Ovary (tissue), 9 donors: ENCODE measurements around the gene COBL. TPM values are rescaled to one million over a fixed set of nuclear protein-coding genes. Genes with fewer than 3 reads are reported as not detected.

Source experiments
- DNase-seq, 5 donors: peaks; one replicate each; pipeline ENCODE4 v3.0.0-alpha.2; 2019 to 2020
- H3K27ac ChIP-seq, 2 donors: fragments of 200-600 bp; one replicate each; pipeline versions ENCODE4 v1.5.1 to v1.8.0; 2019 to 2022
- H3K27me3 ChIP-seq: fragments of 200-600 bp; one replicate; pipeline ENCODE4 v1.8.0; 2022
- H3K36me3 ChIP-seq: fragments of 200-600 bp; sonication (generic); one replicate; pipeline ENCODE4 v1.5.1; 2019
- H3K4me1 ChIP-seq: one replicate; pipeline ENCODE4 v1.8.1; 2013; ENCODE audit warnings: mild to moderate bottlenecking, moderate library complexity; ENCODE audit not compliant: insufficient read depth
- H3K4me3 ChIP-seq: fragments of 200-600 bp; sonication (generic); one replicate; pipeline ENCODE4 v1.5.1; 2017
- H3K9me3 ChIP-seq, 2 donors: fragments of 200-600 bp in 1 of 2; sonication (generic) in 1 of 2; one replicate each; pipeline versions ENCODE4 v1.5.1 to v1.8.1; 2013 to 2019; ENCODE audit warnings: mild to moderate bottlenecking in 1 of 2, moderate library complexity in 1 of 2
- CTCF ChIP-seq, 3 donors: fragments of 450-650 bp in 2 of 3; fragments of 200-600 bp in 1 of 3; IDR thresholded peaks; one replicate each; pipeline versions ENCODE4 v1.5.1 to v1.8.0; 2016 to 2022; ENCODE audit warnings: antibody characterized with exemption in 3 of 3, mild to moderate bottlenecking in 1 of 3
- EP300 ChIP-seq: sonication (generic); formaldehyde crosslinking; IDR thresholded peaks from one replicate; pipeline ENCODE4 v1.6.1; 2017; ENCODE audit warnings: antibody characterized with exemption
- POLR2A ChIP-seq: fragments of 450-650 bp; IDR thresholded peaks from one replicate; pipeline ENCODE4 v1.6.1; 2017; ENCODE audit warnings: antibody characterized with exemption, mild to moderate bottlenecking, moderate library complexity
- WGBS, 3 donors: extraction: QIAGEN DNeasy Blood & Tissue Kit in 1 of 3; methylation state at CpG; one replicate each; pipeline versions ENCODE4 v1.1.5 to v1.1.7; 2013 to 2017; 5-methylcytosine and 5-hydroxymethylcytosine counted together
- intact Hi-C, 4 donors: fragments of 100-400 bp; cut with DNase I; formaldehyde crosslinking; loops; one replicate each; pipeline versions ENCODE4 v1.11.0 to v1.15.1; 2022 to 2023
- polyA plus RNA-seq, 2 donors: library from polyadenylated mRNA; stranded (reverse); fragments of 200-250 nt in 1 of 2; fragments of 350-450 nt in 1 of 2; fragmentation: Illumina TruSeq in 1 of 2; extraction: RNeasy Lipid Tissue Mini Kit (QIAGEN cat#74804) in 1 of 2; gene quantifications; one replicate each; pipeline ENCODE4 v1.2.3, GENCODE V29; 2013 to 2014
- total RNA-seq, 7 donors: library from RNA; depleted of rRNA in 2 of 7; stranded (reverse); fragments of >200 nt in 2 of 7; fragmentation: NEBNext Ultra II Directional in 3 of 7; extraction: Animal tissue kit (Norgen Biotek cat#: 25700) in 3 of 7; gene quantifications; one replicate each; pipeline versions ENCODE4 v1.1.0 to v1.2.4, GENCODE V29; 2016 to 2023
- donor health status: DM: no; HTN: no; CAD: no; lungs with moderate emphysema.
- donor health status: DM: no; HTN: no; CAD: no.
- donor health status: Bipolar disorder and iron deficiency.
- donor health status: DM: yes; HTN: yes; CAD: no.
- donor health status: DM: no; HTN: no; CAD: no.
- donor health status: DM: yes; HTN: yes; CAD: no.

COBL gene
- total and polyA plus RNA-seq, 9 donors = 0.87 to 33.4 (median 3.9) TPM

DNA sequence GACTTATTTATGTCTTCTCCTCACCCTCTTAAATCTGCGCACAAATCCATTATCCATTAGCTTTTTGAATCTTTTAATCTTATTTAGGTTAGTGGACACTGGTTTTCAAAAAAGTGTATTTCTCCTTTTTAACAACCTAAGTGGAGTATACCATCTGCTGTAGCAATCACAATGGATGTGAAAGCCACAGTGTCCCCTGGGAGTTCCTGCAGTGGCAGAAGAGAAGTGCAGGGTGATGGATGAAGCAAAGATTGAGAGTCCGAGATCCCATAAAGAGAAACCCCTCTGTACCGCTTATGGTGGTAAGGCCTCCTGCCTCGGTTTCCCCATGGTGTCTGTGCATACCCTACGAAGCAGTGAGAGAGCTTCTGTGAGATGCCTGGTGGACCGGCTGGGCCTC is 236.4 kb downstream of the COBL start:
- Histone ChIP-seq H3K4me1 (no peaks in the 10 kb centered on the region), H3K36me3 (no peaks in the 10 kb centered on the region), H3K9me3 (no peaks in the 10 kb centered on the region), H3K27ac (no peak overlapping the region), H3K4me3 (no peak overlapping the region), H3K27me3 (no peaks in the 10 kb centered on the region)
- intact Hi-C loops = no loop called here
- no peak for DNase-seq
- WGBS, 3 donors = 83 to 89% (median 86%) methylated on average over 6 of the region's 6 CpGs
- no peak for TF ChIP-seq EP300

DNA sequence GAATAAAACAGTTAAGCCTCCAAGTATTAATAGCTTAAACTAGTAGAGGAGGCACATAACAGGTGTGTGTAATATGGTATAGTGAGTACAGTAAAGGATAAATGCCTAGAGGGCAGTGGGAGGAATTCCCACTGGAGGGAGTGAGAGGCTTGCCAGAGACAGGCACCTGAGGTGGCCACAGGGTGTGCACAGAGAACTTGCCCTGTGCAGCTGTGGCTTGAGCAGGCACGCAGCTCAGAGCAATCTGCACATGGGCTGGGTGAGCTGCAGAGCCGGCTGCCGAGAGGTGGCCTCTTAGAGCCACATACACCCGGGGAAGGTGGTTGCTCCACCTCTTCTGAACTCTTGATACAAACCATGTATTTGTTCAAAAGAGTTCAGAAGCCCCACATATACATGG is 237.1 kb downstream of the COBL start:
- Histone ChIP-seq H3K36me3 (no peaks in the 10 kb centered on the region), H3K4me3 (no peak overlapping the region), H3K27ac (no peak overlapping the region), H3K9me3 (no peaks in the 10 kb centered on the region), H3K4me1 (no peaks in the 10 kb centered on the region), H3K27me3 (no peaks in the 10 kb centered on the region)
- 81 to 92% (median 86%) methylated on average over 4 of the region's 4 CpGs for WGBS, 3 donors
- TF ChIP-seq CTCF (IDR thresholded peaks at IDR 0.05) (no peak), EP300 (no peak), POLR2A (no peak)
- DNase-seq = no peak
- intact Hi-C loops = no loop called here

- H3K27ac ChIP-seq = no peak overlapping the region
- H3K36me3 ChIP-seq = no peaks in the 10 kb centered on the region
- H3K27me3 ChIP-seq = no peaks in the 10 kb centered on the region
- intact Hi-C loops = no loop called here
- no peaks in the 10 kb centered on the region for H3K4me1 ChIP-seq
- no peak for TF ChIP-seq EP300
- no peak for TF ChIP-seq CTCF (IDR thresholded peaks at IDR 0.05)
- TF ChIP-seq POLR2A = no peak
- H3K9me3 ChIP-seq = no peaks in the 10 kb centered on the region
- no peak overlapping the region for H3K4me3 ChIP-seq
- no peak for DNase-seq
- WGBS, 3 donors = 89 to 91% (median 90%) methylated on average over 5 of the region's 5 CpGs
These were observed 238.0 kb downstream of the COBL start for GRCh38 chr7:51078653-51079052.

- DNase-seq = no peak
- intact Hi-C loops = no loop called here
- Histone ChIP-seq H3K36me3 (no peaks in the 10 kb centered on the region), H3K27ac (no peak overlapping the region), H3K4me1 (no peaks in the 10 kb centered on the region), H3K4me3 (no peak overlapping the region), H3K27me3 (no peaks in the 10 kb centered on the region), H3K9me3 (no peaks in the 10 kb centered on the region)
- WGBS, 3 donors = 78 to 82% (median 81%) methylated on average over 3 of the region's 3 CpGs
- no peak for TF ChIP-seq POLR2A
- TF ChIP-seq EP300 = no peak
- no peak for TF ChIP-seq CTCF (IDR thresholded peaks at IDR 0.05)
These were observed 238.6 kb downstream of the COBL start for GRCh38 chr7:51077987-51078370.

GRCh38 chr7:51077316-51077986 is 239.2 kb downstream of the COBL start:
- 66 to 77% (median 75%) methylated on average over 3 of the region's 3 CpGs for WGBS, 3 donors
- TF ChIP-seq CTCF (IDR thresholded peaks at IDR 0.05) = no peak
- no peak for TF ChIP-seq POLR2A
- TF ChIP-seq EP300 = no peak
- H3K4me3 ChIP-seq = no peak overlapping the region
- no peak overlapping the region for H3K27ac ChIP-seq
- DNase-seq = no peak
- no peaks in the 10 kb centered on the region for H3K4me1 ChIP-seq
- intact Hi-C loops = no loop called here
- no peaks in the 10 kb centered on the region for H3K9me3 ChIP-seq
- no peaks in the 10 kb centered on the region for H3K27me3 ChIP-seq
- no peaks in the 10 kb centered on the region for H3K36me3 ChIP-seq
